Measurements from ENCODE around the gene RALGPS1. TPM values are rescaled to one million over a fixed set of nuclear protein-coding genes. Genes with fewer than 3 reads are reported as not detected.

The RALGPS1 gene
- total and polyA plus RNA-seq, 2 of the 8 experiments (the other 6 are each of a cell fraction or from before 2014, with no cell fraction given): 20.0 to 23.5 TPM

GRCh38 chr9:127059765-127060361, 145.3 kb downstream of the RALGPS1 start:
- H3K9me3 ChIP-seq (ENCODE audit: insufficient read depth in 2 of 2, low read depth in 1 of 2, low read length in 1 of 2): no peaks in the 10 kb centered on the region
- CTCF ChIA-PET (ENCODE audit: partially characterized antibody): interaction anchor here (0.9 to 1.5 kb wide), 3 partner anchors 13 to 139 kb away, joined by 4 read pairs; no protein-coding TSS in a partner anchor
- DNase-seq (ENCODE audit: low read depth in 1 of 2, low spot score in 2 of 2) (no peak), FAIRE-seq (no peak)
- no peak overlapping the region for H3K4ac ChIP-seq (replicated peaks; ENCODE audit: insufficient read length, low read depth, low read length)
- H2AK5ac ChIP-seq (ENCODE audit: low read depth, low read length): no peak overlapping the region
- H3K23ac ChIP-seq (ENCODE audit: insufficient read length): no peak overlapping the region
- POLR2A ChIA-PET (ENCODE audit: partially characterized antibody): no interaction called here
- H3K23me2 ChIP-seq (ENCODE audit: low read depth, low read length): no peaks in the 10 kb centered on the region
- no peak overlapping the region for H2BK12ac ChIP-seq (ENCODE audit: low read depth, low read length)
- no peak overlapping the region for H2AFZ ChIP-seq (ENCODE audit: low read length)
- H3K27me3 ChIP-seq (replicated peaks in 1 of 4; ENCODE audit: control insufficient read depth in 3 of 4, extremely low read depth in 1 of 4, insufficient read depth in 3 of 4, low read length in 3 of 4): no peaks in the 10 kb centered on the region
- no peak overlapping the region for H3K9ac ChIP-seq (replicated peaks in 1 of 4; ENCODE audit: extremely low read depth in 1 of 4, low read depth in 3 of 4, low read length in 3 of 4)
- no peaks in the 10 kb centered on the region for H3K36me3 ChIP-seq (ENCODE audit: control insufficient read depth in 2 of 4, insufficient read depth in 4 of 4, low read length in 3 of 4)
- no peak overlapping the region for H2BK15ac ChIP-seq (ENCODE audit: low read length)
- no peaks in the 10 kb centered on the region for H3K79me1 ChIP-seq (ENCODE audit: low read depth, low read length)
- WGBS, 2 experiments (ENCODE audit: extremely low coverage in 1 of 2, insufficient coverage in 1 of 2, insufficient read length in 1 of 2, insufficient replicate concordance in 2 of 2, low coverage in 1 of 2, low lambda C conversion rate in 2 of 2, missing lambda C conversion rate in 1 of 2): 98% methylated on average over 4 of the region's 4 CpGs; no CpG with 5 or more reads in 1 of the 2 experiments
- H3K4me3 ChIP-seq (ENCODE audit: extremely low read depth in 1 of 4, insufficient read depth in 2 of 4, low read depth in 3 of 4, low read length in 4 of 4): no peak overlapping the region
- H3K4me1 ChIP-seq (replicated peaks in 1 of 4; ENCODE audit: control insufficient read depth in 3 of 4, insufficient read depth in 4 of 4, low read length in 3 of 4): peaks cover 0 to 3% (median 2%) of the 10 kb centered on the region in 4 experiments; a peak in 2 of 7 replicates
- H3K14ac ChIP-seq (ENCODE audit: insufficient read length): no peak overlapping the region
- peaks cover 1 to 3% of the 10 kb centered on the region in 2 experiments for H4K20me1 ChIP-seq (replicated peaks in 1 of 2; ENCODE audit: control insufficient read depth in 1 of 2, insufficient read depth in 2 of 2, low read length in 2 of 2)
- H4K5ac ChIP-seq (ENCODE audit: insufficient read length, low read depth, low read length): no peak overlapping the region
- H3K79me2 ChIP-seq (ENCODE audit: control insufficient read depth in 1 of 2, insufficient read depth in 2 of 2, low read length in 2 of 2): no peaks in the 10 kb centered on the region
- no peak overlapping the region for H4K8ac ChIP-seq (ENCODE audit: extremely low read depth, insufficient read depth, low read length)
- H3K18ac ChIP-seq (ENCODE audit: extremely low read depth, low read length): no peak overlapping the region
- no peak overlapping the region for H2BK120ac ChIP-seq (replicated peaks; ENCODE audit: low read depth, low read length)
- no peak overlapping the region for H3K4me2 ChIP-seq (ENCODE audit: insufficient read depth in 1 of 2, low read depth in 2 of 2, low read length in 2 of 2)
- H2BK20ac ChIP-seq (ENCODE audit: low read length): no peak overlapping the region
- H3K56ac ChIP-seq (replicated peaks; ENCODE audit: insufficient read length, low read depth, low read length): no peak overlapping the region
- no peak overlapping the region for H2BK5ac ChIP-seq (ENCODE audit: low read depth, low read length)
- H4K91ac ChIP-seq (replicated peaks; ENCODE audit: insufficient read length, low read length): no peak overlapping the region
- TF ChIP-seq CHD1 (IDR thresholded peaks at IDR 0.05; ENCODE audit: low read depth, low read length) (no peak), SIN3A (conservative IDR thresholded peaks at IDR 0.05 in 1 of 2, IDR thresholded peaks at IDR 0.05 in 1 of 2; ENCODE audit: low read depth in 1 of 2, low read length in 2 of 2) (no peak)
- H3K27ac ChIP-seq (ENCODE audit: low read depth, low read length): no peak overlapping the region

Measured in H1 (cell line).